HG03095 (cell line): Measurements from ENCODE around the gene ASB16.
A peak's percentile ranks its signal among the peaks of the same experiment; 100 is the strongest.
"Not testable (repeated sequence)": the region's sequence is repeated elsewhere in the genome, so short reads cannot be mapped to it uniquely, and the experiment has no call there.

Experiments
- ATAC-seq: cut with Tn5 transposase; IDR thresholded peaks from one replicate; pipeline ENCODE4 v1.9.1; 2021; ENCODE audit warnings: moderate library complexity; ENCODE audit not compliant: unreplicated experiment

ASB16 gene

DNA sequence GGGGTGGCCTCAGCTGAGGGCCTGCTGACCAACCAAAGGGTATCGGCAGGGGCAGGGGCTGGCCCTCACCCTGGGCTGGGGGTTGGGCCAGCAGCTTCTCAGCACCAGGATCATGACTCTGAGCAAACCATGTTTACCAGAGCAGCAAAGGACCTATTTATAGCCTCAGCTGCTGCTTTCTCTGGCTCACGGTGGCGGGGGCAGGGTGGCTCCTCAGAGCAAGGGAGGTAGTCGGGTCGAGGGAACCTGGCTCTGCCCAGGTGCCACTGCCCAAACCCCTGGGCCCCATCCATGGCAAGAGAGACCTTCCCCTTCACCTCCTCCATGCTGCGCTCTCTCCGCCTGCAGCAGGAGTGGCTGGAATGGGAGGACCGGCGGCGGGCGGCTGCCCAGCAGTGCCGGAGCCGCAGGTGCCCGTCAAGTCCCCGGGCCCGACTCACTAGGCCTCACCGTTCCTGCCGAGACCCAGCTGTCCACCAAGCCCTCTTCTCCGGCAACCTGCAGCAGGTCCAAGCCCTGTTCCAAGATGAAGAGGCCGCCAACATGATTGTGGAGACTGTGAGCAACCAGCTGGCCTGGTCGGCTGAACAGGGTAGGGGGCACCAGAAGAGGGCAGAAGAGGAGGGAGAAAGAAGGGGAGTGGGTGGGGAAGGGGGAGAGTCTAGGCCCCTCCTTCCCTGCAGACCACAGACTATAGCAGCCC lies at the start of gene ASB16:
Gene ASB16, plus strand, starts transcription at position 206 of the 703 bp plus-strand sequence. Its CDS starts 86 bp downstream, at position 292.
- ATAC-seq, result no peak

GRCh38 chr17:44120851-44121605 lies 49.5 kb upstream of the ASB16 start:
- ATAC-seq, result no peak

GRCh38 chr17:44121997-44122815 lies 48.3 kb upstream of the ASB16 start:
- ATAC-seq, result no peak

DNA sequence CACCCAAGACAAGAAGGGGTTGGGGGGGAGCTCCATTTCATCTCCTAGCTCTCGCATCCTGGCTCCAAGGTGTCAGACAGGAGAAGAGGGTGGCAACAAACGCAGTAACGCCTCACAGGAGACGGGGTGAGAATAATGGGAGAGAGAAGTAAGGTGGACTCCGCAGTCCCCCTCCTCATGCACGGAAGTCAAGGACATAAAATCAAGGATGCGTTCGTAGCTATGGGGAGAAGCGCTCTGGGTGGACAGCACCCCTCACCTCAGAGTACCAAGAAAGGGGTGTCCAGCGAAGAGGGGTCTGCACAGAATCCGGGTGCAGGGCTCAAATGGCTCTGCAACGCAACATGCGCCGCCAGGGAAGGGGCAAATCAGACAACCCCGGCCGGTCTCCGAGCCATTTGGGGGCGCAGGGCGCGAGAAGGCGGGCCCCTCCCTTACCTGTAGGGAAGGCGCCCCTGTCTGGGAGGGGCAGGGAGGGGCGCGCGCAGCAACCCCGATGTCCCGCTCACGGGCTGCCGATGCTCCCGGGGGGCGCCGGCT lies 47.6 kb upstream of the ASB16 start:
- no peak for ATAC-seq

DNA sequence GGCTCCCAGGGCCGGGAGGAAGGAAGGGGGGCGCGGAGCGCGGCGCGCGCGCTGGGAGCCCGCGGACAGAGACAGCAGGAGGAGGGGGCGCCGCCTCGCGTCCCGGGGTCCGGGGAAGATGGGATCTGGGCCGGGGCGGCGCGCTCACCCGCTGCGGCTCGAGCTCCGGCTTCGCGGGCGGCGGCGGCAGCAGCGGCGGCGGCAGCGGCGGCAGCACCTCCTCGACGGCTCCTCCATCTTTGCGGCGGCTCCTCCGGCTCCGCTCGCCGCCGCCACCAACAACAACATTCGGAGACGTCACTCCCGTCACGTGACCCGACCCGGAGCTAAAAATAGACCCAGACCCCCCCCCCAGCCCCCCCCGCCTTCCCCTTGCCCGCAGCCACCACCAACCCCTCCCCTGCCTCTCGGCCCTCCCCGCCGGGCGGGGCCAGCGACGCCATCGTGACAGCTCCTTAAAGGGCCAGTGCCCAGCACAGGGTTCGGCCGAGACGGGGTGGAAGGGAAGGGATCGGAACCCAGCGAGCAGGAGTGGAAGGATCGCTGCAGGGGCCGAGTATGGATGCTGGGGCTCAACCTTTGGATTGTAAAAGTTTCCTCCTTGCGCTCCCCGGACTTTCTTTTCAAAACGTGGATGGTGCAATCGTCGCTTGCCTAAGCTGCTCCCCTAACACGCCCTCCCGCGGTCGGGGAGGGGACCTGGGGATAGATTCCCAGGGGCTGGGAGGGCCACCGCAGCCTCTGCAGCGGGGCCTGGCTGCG lies 47.0 kb upstream of the ASB16 start, which contains the start of gene HDAC5:
Gene HDAC5, minus strand, starts transcription at position 286 of the 762 bp plus-strand sequence. CDS start 6,126 bp downstream, outside the sequence.
- peak; percentile 67 for ATAC-seq

DNA sequence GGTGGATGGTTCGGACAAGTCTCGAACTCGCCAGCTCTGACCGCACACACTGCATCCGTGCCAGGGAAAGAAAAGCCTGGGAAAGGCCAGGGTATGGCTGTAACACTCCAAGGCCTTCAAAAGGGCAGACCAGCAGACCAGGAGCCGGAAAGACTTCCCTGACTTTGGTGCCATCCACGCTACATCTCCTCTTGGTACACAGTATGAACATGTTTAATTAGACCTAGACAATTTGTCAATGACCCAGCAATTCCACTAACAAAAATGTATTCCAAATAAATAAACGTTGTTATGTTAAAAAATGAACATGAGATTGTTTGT lies 46.4 kb upstream of the ASB16 start:
- no peak for ATAC-seq

DNA sequence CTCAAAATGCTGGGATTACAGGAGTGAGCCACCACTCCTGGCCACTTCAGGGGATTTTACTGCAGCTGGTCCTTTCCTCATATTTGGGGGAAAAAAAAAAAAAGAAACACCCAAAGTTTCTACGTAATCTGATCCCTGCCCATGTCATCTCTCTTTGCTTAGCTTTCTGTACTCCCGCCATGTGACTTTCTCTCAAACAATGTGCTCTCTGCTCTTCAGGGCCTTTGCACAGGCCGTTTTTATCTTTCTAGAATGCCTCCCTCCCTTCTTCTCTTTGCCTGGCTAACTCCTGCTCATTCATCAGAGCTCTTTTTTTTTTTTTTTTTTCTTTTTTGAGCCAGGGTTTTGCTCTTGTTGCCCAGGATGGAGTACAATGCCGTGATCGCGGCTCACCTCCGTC lies 42.1 kb upstream of the ASB16 start:
- ATAC-seq, result no peak

DNA sequence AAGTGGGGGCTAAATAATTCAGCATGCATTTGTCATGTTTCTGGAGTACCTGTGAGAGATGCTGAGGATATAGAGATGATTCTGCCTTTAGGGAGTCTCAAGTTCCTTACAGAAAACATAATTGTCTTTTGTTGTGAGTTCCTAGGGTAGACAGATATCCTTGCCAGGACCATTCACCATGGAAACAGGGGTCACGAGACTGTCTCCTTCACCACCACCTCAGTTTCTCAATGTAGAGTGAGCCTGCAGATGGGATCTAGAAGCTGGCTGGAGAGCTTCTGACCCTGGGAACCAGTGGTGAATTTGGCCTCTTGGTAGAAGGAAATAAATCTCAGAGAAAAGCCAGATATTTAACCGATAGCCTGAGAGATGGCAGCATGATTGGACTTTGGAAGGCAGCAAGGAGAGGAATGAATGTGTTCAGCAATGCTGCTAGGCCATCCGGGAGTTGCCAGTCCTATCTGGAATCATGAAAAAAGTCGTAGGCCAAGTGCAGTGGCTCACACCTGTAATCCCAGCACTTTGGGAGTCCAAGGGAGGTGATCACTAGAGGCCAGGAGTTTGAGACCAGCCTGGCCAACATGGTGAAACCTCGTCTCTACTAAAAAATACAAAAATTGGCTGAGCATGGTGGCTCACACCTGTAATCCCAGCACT lies 39.7 kb upstream of the ASB16 start:
- ATAC-seq, result no peak

GRCh38 chr17:44131372-44131771 lies 39.1 kb upstream of the ASB16 start:
- not testable (repeated sequence) for ATAC-seq

- no peak for ATAC-seq
Measured at GRCh38 chr17:44132275-44132821, 38.2 kb upstream of the ASB16 start.

GRCh38 chr17:44133918-44134476 lies 36.5 kb upstream of the ASB16 start:
- ATAC-seq, result no peak

- no peak for ATAC-seq
Measured at GRCh38 chr17:44134752-44135568, 35.5 kb upstream of the ASB16 start.

GRCh38 chr17:44137891-44138709 lies 32.4 kb upstream of the ASB16 start:
- no peak for ATAC-seq

DNA sequence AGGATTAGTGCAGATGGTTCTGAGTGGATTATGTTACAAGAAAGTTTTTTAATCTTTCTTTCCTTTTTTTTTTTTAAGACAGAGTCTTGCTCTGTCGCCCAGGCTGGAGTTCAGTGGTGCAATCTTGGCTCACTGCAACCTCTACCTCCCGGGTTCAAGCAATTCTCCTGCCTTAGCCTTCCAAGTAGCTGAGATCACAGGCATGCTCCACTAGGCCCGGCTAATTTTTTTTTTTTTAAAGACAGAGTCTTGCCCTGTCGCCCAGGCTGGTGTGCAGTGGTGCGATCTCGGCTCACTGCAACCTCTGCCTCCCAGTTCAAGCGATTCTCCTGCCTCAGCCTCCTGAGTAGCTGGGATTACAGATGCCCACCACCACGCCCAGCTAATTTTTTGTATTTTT lies 26.6 kb upstream of the ASB16 start:
- ATAC-seq, result not testable (repeated sequence)

GRCh38 chr17:44144966-44145739 lies 25.4 kb upstream of the ASB16 start:
- no peak for ATAC-seq

DNA sequence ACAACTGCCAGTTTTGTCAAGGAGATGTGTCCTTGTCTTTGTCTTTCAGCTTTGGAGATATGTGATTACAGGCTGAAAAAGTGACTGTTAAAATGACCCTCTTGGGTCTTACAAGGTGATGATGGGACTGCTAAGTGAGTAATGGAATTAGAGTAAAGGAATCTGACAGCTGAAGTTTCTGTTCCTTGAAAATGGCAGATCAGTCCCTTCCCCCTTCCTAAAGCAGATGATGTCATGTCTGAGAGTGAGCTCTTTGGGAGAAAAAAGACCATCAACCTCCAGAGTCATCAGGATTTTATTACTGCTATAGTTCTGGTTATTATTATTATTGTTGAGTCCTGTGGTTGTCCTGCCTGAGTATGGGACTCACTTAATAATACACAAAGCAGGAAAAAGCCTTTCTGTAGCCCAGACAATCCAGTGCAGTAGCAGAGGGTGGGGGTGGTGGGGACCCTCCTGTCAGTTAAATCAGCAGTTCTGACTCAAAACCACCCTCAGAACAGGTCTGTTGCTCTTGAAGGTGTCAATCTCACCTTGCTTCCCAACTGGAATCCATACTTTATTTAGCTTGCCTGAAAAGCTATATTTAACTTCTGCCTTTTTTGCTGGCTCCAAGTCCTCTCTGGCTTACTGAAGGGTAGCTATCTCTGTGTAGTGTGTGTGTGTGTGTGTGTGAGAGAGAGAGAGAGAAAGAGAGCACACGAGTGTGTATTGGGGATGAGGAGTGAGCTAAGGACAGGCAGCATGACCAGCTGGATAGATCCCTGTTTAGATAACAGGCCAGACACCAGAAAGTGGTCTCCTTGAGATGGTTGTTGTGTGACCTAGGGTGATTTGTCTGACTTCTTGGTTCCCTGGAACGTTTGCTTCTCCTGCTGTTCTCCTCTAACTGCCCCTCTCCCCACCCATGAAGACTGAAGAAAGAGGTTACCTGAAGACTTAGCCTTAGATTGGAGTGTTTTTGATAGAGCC lies 23.8 kb upstream of the ASB16 start:
- ATAC-seq, result no peak
